ENCODE data around the gene ZFAND3. TPM values are rescaled to one million over a fixed set of nuclear protein-coding genes. Genes with fewer than 3 reads are reported as not detected.

The ZFAND3 gene
- total RNA-seq, 1 donor from 2014 or later = 18.7 TPM

DNA sequence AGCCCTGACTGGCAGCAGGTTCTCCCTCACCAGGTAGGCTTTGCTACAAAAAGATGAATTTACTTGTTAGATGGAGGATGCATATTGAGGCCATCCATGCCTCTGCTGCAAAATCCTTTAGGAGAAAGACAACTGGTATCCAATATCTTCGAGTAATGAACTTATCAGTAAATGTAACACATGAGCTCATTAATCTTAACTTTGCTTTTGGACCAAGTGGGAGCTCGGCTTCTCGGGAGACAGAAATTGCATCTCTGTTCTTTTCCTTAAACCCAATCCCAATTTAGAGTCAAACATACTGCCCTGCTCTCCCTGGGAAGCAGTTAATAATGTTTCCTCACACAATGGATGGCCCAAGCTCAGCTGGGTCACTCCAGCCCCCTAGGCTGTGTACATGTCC, 330.5 kb downstream of the ZFAND3 start:
- DNase-seq (ENCODE audit: low read depth) = no peak

DNA sequence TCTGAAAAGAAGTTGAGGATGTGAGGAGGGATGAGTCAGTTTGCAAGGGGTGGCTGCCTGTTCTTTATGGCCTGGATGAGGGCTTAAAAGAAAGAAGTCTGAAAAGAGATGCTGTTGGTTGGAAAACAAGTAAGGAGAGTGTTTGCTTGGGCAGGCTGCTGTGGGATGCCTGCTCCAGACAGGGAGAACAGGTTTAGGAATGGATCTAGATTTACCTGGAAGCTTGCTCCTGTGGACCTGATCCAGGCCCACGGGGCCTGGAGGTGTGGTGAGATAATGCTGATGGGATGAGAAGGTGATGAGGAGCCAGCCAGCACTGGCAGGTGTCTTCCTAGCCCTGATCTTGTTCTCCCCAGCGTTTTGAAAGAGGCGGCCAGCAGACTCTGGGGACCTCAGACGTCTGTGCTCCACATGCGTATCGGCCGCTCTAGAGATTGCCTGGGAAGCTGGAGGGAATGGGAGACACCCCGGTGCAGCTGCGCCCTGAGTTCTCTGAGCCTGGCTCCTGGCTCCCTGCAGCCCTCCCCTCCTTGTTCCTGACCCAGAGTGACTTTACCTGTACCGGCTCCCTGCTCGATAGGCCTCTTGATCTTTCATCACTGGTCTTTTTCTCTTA, 331.3 kb downstream of the ZFAND3 start:
- no peak for DNase-seq (ENCODE audit: low read depth)
- TF ChIP-seq, protein P1, sequence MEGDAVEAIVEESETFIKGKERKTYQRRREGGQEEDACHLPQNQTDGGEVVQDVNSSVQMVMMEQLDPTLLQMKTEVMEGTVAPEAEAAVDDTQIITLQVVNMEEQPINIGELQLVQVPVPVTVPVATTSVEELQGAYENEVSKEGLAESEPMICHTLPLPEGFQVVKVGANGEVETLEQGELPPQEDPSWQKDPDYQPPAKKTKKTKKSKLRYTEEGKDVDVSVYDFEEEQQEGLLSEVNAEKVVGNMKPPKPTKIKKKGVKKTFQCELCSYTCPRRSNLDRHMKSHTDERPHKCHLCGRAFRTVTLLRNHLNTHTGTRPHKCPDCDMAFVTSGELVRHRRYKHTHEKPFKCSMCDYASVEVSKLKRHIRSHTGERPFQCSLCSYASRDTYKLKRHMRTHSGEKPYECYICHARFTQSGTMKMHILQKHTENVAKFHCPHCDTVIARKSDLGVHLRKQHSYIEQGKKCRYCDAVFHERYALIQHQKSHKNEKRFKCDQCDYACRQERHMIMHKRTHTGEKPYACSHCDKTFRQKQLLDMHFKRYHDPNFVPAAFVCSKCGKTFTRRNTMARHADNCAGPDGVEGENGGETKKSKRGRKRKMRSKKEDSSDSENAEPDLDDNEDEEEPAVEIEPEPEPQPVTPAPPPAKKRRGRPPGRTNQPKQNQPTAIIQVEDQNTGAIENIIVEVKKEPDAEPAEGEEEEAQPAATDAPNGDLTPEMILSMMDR (conservative IDR thresholded peaks at IDR 0.05; ENCODE audit: low read depth, low read length) = no peak
- H3K4me3 ChIP-seq (ENCODE audit: low read depth, low read length) = no peak overlapping the region

More for the DNA sequence above, 330.5 kb downstream of the ZFAND3 start:
- TF ChIP-seq, protein P1 (conservative IDR thresholded peaks at IDR 0.05; ENCODE audit: low read depth, low read length) = no peak
- no peak overlapping the region for H3K4me3 ChIP-seq (ENCODE audit: low read depth, low read length)

DNA sequence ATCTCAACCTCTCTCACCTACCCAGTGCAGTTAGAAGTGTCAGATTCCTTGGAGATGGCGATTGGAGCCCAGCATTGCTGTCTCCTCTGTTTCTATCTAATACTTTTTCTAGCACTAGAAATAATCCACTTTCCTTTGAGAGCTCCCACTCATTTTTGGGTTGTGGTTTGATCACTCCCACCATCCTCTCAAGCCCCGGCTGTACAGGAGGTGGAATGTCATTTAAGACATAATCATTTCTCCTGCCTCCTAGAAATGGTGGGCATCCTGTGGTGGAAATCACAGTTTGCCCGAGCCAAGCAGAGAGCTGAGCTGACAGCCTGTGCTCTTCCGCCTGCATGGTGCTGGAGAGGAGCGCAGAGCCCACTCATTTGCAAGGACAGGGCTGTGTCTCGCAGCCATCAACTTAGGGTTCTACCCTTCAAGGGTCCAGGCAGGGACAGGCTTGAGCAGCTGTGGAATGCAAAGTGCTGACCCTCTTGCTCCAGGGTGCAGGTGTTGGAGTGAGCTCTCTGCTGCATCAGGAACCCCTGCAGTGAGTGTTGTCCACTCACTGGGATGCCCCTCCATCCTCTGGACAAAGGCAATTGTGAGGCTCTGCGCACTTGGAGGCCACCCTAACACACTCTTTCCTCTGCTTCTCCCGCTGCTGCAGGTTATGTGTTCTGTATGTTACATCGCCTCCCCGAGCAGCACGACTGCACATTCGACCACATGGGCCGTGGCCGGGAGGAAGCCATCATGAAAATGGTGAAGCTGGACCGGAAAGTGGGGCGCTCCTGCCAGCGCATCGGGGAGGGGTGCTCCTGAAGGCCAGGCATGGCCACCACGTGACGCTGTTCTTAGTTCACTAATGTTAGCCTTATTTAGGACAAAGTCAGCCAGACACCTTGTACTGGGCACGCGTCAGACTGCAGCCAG, 332.3 kb downstream of the ZFAND3 start:
- TF ChIP-seq, protein P1 (conservative IDR thresholded peaks at IDR 0.05; ENCODE audit: low read depth, low read length) = no peak
- no peak for DNase-seq (ENCODE audit: low read depth)

DNA sequence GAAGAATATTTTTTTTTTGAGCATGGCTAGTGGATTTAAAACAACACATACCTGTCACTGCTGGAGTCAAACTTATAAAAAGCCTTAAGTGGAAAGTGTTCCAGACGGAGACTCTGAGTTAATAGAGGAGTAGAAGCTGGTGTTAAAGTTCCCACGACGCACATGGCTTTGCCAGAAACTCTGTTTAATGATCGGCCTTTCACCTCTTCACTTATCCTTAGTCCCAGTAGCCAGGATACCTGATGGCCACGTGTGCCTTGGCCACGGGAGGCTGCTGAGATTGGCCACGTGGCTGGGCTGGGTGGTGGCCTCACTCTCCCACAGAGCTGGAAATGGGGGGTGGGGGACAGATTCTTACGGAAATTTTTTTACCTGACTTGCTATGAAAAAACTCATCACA, 333.1 kb downstream of the ZFAND3 start:
- no peak for DNase-seq (ENCODE audit: low read depth)
- no peak overlapping the region for H3K4me3 ChIP-seq (ENCODE audit: low read depth, low read length)
- TF ChIP-seq, protein P1 (conservative IDR thresholded peaks at IDR 0.05; ENCODE audit: low read depth, low read length) = no peak

More for the DNA sequence above, 332.3 kb downstream of the ZFAND3 start:
- no peak overlapping the region for H3K4me3 ChIP-seq (ENCODE audit: low read depth, low read length)

DNA sequence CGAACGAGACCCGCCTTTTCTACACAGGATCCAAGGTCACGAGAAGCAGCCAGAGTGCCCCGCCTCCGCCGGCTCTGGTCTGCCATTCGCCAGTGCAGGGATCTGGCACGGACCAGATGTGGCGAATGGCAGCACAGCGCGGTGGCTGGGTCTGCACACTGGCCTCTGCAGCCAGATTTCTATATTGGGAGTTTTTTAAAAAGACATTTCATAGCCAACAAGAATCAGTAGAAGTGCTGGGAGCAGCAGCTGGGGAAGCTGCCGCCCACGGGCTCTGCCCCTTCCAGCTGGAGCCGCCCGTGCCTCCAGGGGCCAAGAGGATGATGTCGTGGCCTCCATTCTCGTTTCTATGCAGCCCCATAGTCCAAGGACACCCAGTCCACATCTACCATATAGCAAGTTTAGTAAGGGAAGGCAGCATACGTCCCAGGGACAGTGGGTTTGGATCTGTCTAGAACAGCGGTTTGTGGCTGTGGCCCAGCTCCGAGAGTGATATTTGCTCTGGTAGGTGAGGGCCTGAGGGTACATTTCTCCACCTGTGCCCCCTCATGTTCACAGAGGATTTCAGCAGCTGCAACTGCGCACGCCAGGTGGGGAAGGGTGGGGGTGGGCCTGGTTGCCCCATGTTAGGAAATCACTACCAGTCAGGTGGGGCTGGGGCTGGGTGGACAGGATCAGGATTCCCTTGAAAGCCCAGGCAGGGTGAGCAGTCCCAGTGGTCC, 333.7 kb downstream of the ZFAND3 start:
- TF ChIP-seq, protein P1 (conservative IDR thresholded peaks at IDR 0.05; ENCODE audit: low read depth, low read length) = no peak
- no peak for DNase-seq (ENCODE audit: low read depth)
- no peak overlapping the region for H3K4me3 ChIP-seq (ENCODE audit: low read depth, low read length)

DNA sequence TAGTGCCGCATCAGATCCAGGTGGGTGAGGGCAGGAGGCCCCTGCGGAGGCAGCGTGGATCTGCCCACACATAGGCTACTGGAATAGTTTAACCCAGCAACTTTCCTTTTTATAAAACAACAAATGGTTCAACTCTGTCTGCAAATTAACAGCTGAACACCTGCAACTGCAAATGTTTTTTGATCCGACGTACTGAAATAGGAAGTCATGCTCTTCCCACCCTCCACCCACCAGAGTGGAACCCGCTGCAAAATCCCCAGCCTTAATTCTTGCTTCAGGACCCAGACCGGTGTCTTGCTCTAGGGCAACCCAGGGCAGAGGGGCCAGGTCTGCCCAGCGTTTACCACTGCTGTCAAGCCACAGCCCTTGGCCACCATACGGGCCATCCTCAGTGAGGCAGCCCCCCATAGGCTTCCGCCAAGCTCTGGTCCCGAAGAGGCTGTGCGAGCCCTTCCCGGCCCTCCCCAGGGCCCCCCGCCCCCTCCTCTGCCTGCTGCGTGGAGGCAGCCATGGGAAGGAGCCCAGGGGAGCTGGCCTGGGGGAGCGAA, 334.3 kb downstream of the ZFAND3 start:
- DNase-seq (ENCODE audit: low read depth) = no peak
- TF ChIP-seq, protein P1 (conservative IDR thresholded peaks at IDR 0.05; ENCODE audit: low read depth, low read length) = no peak
- H3K4me3 ChIP-seq (ENCODE audit: low read depth, low read length) = no peak overlapping the region

Measured in epithelial cell of proximal tubule (primary cell).